ENCODE measurements around the gene CDC20. TPM values are rescaled to one million over a fixed set of nuclear protein-coding genes. Genes with fewer than 3 reads are reported as not detected.

The CDC20 gene
- total and polyA plus RNA-seq, 2 of the 4 experiments (the other 2 are of a cell fraction), result 103 to 107 TPM

DNA sequence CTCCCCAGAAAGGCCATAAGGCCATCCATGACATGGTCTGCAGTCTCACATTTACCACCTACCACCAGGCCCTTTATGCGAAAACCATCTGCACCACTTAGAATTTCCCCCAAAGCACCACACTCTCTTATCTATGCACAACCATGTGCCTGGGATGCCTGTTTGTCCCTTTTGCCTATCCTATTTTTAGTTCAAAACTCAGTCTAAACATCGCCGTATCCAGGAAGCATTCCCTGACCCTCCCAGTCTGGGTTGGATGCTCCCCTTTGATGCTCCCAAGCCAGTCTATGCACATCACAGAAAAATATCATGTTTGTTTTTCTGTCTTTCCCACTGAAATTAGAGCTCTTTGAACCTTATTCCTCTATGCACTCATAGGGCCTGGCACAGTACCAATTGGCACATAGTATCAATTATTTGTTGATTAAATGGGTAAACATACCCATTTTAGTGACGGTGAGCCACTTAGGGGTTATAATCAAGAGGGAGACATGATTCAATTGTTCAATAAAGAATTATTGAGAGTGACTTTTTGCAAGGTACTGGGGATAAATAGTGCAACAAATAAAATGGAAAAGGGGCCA, 14.4 kb upstream of the CDC20 start:
- in situ Hi-C loops (cut with MboI; ENCODE audit: low sequenced_read_pairs), result loop anchor here (5.0 kb wide), 1 partner anchor 37 kb away; no protein-coding TSS in a partner anchor
- TF ChIP-seq NFE2L2 (IDR thresholded peaks at IDR 0.05; ENCODE audit: low read depth, low read length), result no peak
- TF ChIP-seq MAZ (IDR thresholded peaks at IDR 0.05; ENCODE audit: borderline replicate concordance, low read depth, low read length), result no peak
- TF ChIP-seq POLR2A (IDR thresholded peaks at IDR 0.05; ENCODE audit: low read depth, low read length), result no peak
- TF ChIP-seq, protein P1, sequence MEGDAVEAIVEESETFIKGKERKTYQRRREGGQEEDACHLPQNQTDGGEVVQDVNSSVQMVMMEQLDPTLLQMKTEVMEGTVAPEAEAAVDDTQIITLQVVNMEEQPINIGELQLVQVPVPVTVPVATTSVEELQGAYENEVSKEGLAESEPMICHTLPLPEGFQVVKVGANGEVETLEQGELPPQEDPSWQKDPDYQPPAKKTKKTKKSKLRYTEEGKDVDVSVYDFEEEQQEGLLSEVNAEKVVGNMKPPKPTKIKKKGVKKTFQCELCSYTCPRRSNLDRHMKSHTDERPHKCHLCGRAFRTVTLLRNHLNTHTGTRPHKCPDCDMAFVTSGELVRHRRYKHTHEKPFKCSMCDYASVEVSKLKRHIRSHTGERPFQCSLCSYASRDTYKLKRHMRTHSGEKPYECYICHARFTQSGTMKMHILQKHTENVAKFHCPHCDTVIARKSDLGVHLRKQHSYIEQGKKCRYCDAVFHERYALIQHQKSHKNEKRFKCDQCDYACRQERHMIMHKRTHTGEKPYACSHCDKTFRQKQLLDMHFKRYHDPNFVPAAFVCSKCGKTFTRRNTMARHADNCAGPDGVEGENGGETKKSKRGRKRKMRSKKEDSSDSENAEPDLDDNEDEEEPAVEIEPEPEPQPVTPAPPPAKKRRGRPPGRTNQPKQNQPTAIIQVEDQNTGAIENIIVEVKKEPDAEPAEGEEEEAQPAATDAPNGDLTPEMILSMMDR (conservative IDR thresholded peaks at IDR 0.05; ENCODE audit: low read depth, low read length), result no peak
- no peak for TF ChIP-seq MXI1 (IDR thresholded peaks at IDR 0.05; ENCODE audit: borderline replicate concordance, low read depth, low read length)
- no peak for TF ChIP-seq RFX5 (IDR thresholded peaks at IDR 0.05; ENCODE audit: low read depth, low read length)
- TF ChIP-seq CHD1 (IDR thresholded peaks at IDR 0.05; ENCODE audit: low read depth, low read length), result no peak

More for the DNA sequence above, 14.4 kb upstream of the CDC20 start:
- Histone ChIP-seq H3K27ac (ENCODE audit: insufficient read depth, low read length) (no peak overlapping the region), H4K8ac (ENCODE audit: low read depth in 2 of 2, low read length in 2 of 2) (no peak overlapping the region), H3K9ac (ENCODE audit: low read depth, low read length) (no peak overlapping the region), H3K27me3 (ENCODE audit: control insufficient read depth, insufficient read depth, low read length) (peaks cover 7% of the 10 kb centered on the region; the same call in 1 of the 2 replicates), H4K20me1 (ENCODE audit: insufficient read depth, low read length) (no peaks in the 10 kb centered on the region), H2BK5ac (ENCODE audit: low read depth, low read length, poor library complexity, severe bottlenecking) (no peak overlapping the region), H2BK15ac (ENCODE audit: low read depth, low read length) (no peak overlapping the region), H3K14ac (replicated peaks; ENCODE audit: low read depth, low read length) (no peak overlapping the region), H3K4me2 (ENCODE audit: low read depth, low read length) (no peak overlapping the region), H4K5ac (ENCODE audit: low read depth, low read length) (no peak overlapping the region), H3K56ac (ENCODE audit: extremely low read depth, insufficient read depth, low read length) (no peak overlapping the region), H3K4ac (ENCODE audit: low read depth, low read length) (no peak overlapping the region), H2BK120ac (ENCODE audit: low read depth, low read length) (no peak overlapping the region), H3K79me1 (ENCODE audit: low read depth in 1 of 2, low read length in 2 of 2) (no peaks in the 10 kb centered on the region), H3K23ac (ENCODE audit: low read depth, low read length) (no peak overlapping the region), H3K9me1 (ENCODE audit: insufficient read depth, low read length) (peaks cover 9% of the 10 kb centered on the region), H2AK5ac (ENCODE audit: low read depth, low read length) (no peak overlapping the region), H4K91ac (ENCODE audit: insufficient read depth, low read depth, low read length) (no peak overlapping the region; the same call in 1 of the 2 replicates), H2AK9ac (replicated peaks; ENCODE audit: low read depth, low read length, poor library complexity) (no peak overlapping the region), H3K9me3 (ENCODE audit: control insufficient read depth, insufficient read depth, low read length) (no peaks in the 10 kb centered on the region), H2AFZ (replicated peaks; ENCODE audit: low read length, poor library complexity) (no peak overlapping the region), H3K4me1 (ENCODE audit: control insufficient read depth, insufficient read depth, low read length) (peaks cover 10% of the 10 kb centered on the region), H3K4me3 (ENCODE audit: insufficient read depth, low read depth, low read length) (no peak overlapping the region), H3K18ac (ENCODE audit: low read depth, low read length) (no peak overlapping the region), H2BK20ac (ENCODE audit: low read depth, low read length) (no peak overlapping the region), H3K36me3 (ENCODE audit: control insufficient read depth, insufficient read depth, low read length) (no peaks in the 10 kb centered on the region)
- BruUV-seq (replicated peaks), result no TSS peak
- DNase-seq, result no peak
- CTCF ChIA-PET, result no interaction called here
- intact Hi-C loops (cut with micrococcal nuclease), result no loop called here
- POLR2A ChIA-PET (ENCODE audit: unreplicated experiment), result no interaction called here
- ATAC-seq (ENCODE audit: low read depth), result no peak
- WGBS, 2 experiments (ENCODE audit: extremely low coverage in 2 of 2, insufficient read length in 1 of 2), result 33% methylated on average over 2 of the region's 4 CpGs; no CpG with 5 or more reads in 1 of the 2 experiments
- dilution Hi-C loops (cut with HindIII; ENCODE audit: low sequenced_read_pairs, unreplicated experiment), result no loop called here

Data from IMR-90 (cell line).